H9 (cell line): ENCODE data around the gene PKP3. TPM values are rescaled to one million over a fixed set of nuclear protein-coding genes. Genes with fewer than 3 reads are reported as not detected.
"Not testable (repeated sequence)": the region's sequence is repeated elsewhere in the genome, so short reads cannot be mapped to it uniquely, and the experiment has no call there.

Experiments
- DNase-seq: peaks from one replicate; pipeline ENCODE4 v3.0.0-alpha.2; 2017
- H2AFZ ChIP-seq: one replicate; pipeline ENCODE4 v1.6.1; 2013; ENCODE audit warnings: mild to moderate bottlenecking, low read length, control low read depth, moderate library complexity
- H2AK5ac ChIP-seq: 2 replicates; pipeline ENCODE4 v1.6.1; 2013; ENCODE audit warnings: low read length, control low read depth, mixed read lengths; ENCODE audit not compliant: insufficient read length
- H2BK120ac ChIP-seq: one replicate; pipeline ENCODE4 v1.6.1; 2013; ENCODE audit warnings: low read depth, mild to moderate bottlenecking, low read length, control low read depth, inconsistent platforms; ENCODE audit not compliant: poor library complexity, severe bottlenecking
- H2BK12ac ChIP-seq: 2 replicates; pipeline ENCODE4 v1.6.1; 2013; ENCODE audit warnings: low read length, control low read depth, mixed read lengths, low read depth; ENCODE audit not compliant: insufficient read length
- H2BK15ac ChIP-seq: 2 replicates; pipeline ENCODE4 v1.6.1; 2013; ENCODE audit warnings: low read depth, low read length, control low read depth
- H2BK20ac ChIP-seq: one replicate; pipeline ENCODE4 v1.6.1; 2013; ENCODE audit warnings: low read depth, mild to moderate bottlenecking, low read length, control low read depth, inconsistent platforms; ENCODE audit not compliant: poor library complexity, severe bottlenecking
- H2BK5ac ChIP-seq: 2 replicates; pipeline ENCODE4 v1.6.1; 2013; ENCODE audit warnings: low read length, control low read depth, mixed read lengths; ENCODE audit not compliant: insufficient read length
- H3K14ac ChIP-seq: 2 replicates; pipeline ENCODE4 v1.6.1; 2013; ENCODE audit warnings: low read length, control low read depth; ENCODE audit not compliant: insufficient read depth
- H3K18ac ChIP-seq: 2 replicates; pipeline ENCODE4 v1.6.1; 2013; ENCODE audit warnings: low read depth, mild to moderate bottlenecking, mixed read lengths, low read length, control low read depth; ENCODE audit not compliant: insufficient read length
- H3K23ac ChIP-seq: 2 replicates; pipeline ENCODE4 v1.6.1; 2013; ENCODE audit warnings: low read length, control low read depth, mixed read lengths, low read depth; ENCODE audit not compliant: insufficient read length
- H3K23me2 ChIP-seq: 2 replicates; pipeline ENCODE4 v1.6.1; 2013; ENCODE audit warnings: low read depth, mild to moderate bottlenecking, mixed read lengths, low read length, control low read depth; ENCODE audit not compliant: insufficient read length, poor library complexity, severe bottlenecking
- H3K27ac ChIP-seq: 2 replicates; pipeline ENCODE4 v1.5.1; 2013; ENCODE audit warnings: low read length, control low read depth, mixed read lengths, low read depth; ENCODE audit not compliant: insufficient read length
- H3K27me3 ChIP-seq: 2 replicates; pipeline ENCODE4 v1.6.1; 2013; ENCODE audit warnings: low read length, control low read depth, inconsistent platforms; ENCODE audit not compliant: insufficient read depth
- H3K4ac ChIP-seq: 2 replicates; pipeline ENCODE4 v1.6.1; 2013; ENCODE audit warnings: low read depth, mild to moderate bottlenecking, control low read depth, inconsistent platforms, low read length, moderate library complexity
- H3K4me1 ChIP-seq: 2 replicates; pipeline ENCODE4 v1.6.1; 2013; ENCODE audit warnings: low read length, control low read depth, inconsistent platforms; ENCODE audit not compliant: insufficient read depth
- H3K4me2 ChIP-seq: 2 replicates; pipeline ENCODE4 v1.6.1; 2013; ENCODE audit warnings: low read length, control low read depth, mixed read lengths; ENCODE audit not compliant: insufficient read length, insufficient read depth
- H3K56ac ChIP-seq: 2 replicates; pipeline ENCODE4 v1.6.1; 2013; ENCODE audit warnings: low read depth, mild to moderate bottlenecking, mixed read lengths, low read length, control low read depth; ENCODE audit not compliant: insufficient read length
- H3K79me1 ChIP-seq: 2 replicates; pipeline ENCODE4 v1.6.1; 2013; ENCODE audit warnings: low read depth, mild to moderate bottlenecking, moderate library complexity, low read length, control low read depth, inconsistent platforms; ENCODE audit not compliant: insufficient read depth, poor library complexity, severe bottlenecking
- H3K79me2 ChIP-seq: 2 replicates; pipeline ENCODE4 v1.6.1; 2013; ENCODE audit warnings: low read length, control low read depth, inconsistent platforms; ENCODE audit not compliant: insufficient read depth
- H3K9ac ChIP-seq: 2 replicates; pipeline ENCODE4 v1.6.1; 2013; ENCODE audit warnings: low read length, control low read depth, mixed read lengths; ENCODE audit not compliant: insufficient read length; ENCODE audit errors: extremely low read depth
- H3K9me3 ChIP-seq: one replicate; pipeline ENCODE4 v1.6.1; 2013; ENCODE audit warnings: low read depth, low read length, inconsistent platforms; ENCODE audit not compliant: control insufficient read depth
- H3T11ph ChIP-seq: one replicate; pipeline ENCODE4 v1.6.1; 2013; ENCODE audit warnings: mild to moderate bottlenecking, low read length, control low read depth, inconsistent platforms
- H4K20me1 ChIP-seq: one replicate; pipeline ENCODE4 v1.6.1; 2013; ENCODE audit not compliant: control insufficient read depth, insufficient read length, insufficient read depth
- H4K5ac ChIP-seq: 2 replicates; pipeline ENCODE4 v1.6.1; 2013; ENCODE audit warnings: low read depth, mild to moderate bottlenecking, mixed read lengths, low read length, control low read depth; ENCODE audit not compliant: insufficient read length
- H4K8ac ChIP-seq: replicated peaks from 2 replicates; pipeline ENCODE4 v1.6.1; 2013; ENCODE audit warnings: low read length, control low read depth, mixed read lengths, low read depth; ENCODE audit not compliant: insufficient read length
- H4K91ac ChIP-seq: 2 replicates; pipeline ENCODE4 v1.6.1; 2013; ENCODE audit warnings: low read depth, mild to moderate bottlenecking, moderate library complexity, mixed read lengths, low read length, control low read depth; ENCODE audit not compliant: insufficient read length
- H3K27ac Mint-ChIP-seq, 3 experiments: 2 replicates in 2 of 3; 3 replicates in 1 of 3; pipeline ENCODE4 v1.8.0; 2020 to 2021; ENCODE audit warnings: mixed read lengths in 3 of 3, mild to moderate bottlenecking in 1 of 3, moderate library complexity in 1 of 3
- H3K27me3 Mint-ChIP-seq: 2 replicates; pipeline ENCODE4 v1.8.0; 2021; ENCODE audit warnings: low read depth, mild to moderate bottlenecking, moderate library complexity, mixed read lengths
- H3K36me3 Mint-ChIP-seq, 3 experiments: 2 replicates in 2 of 3; 3 replicates in 1 of 3; pipeline ENCODE4 v1.8.0; 2020 to 2021; ENCODE audit warnings: low read depth in 3 of 3, mixed read lengths in 3 of 3; ENCODE audit not compliant: insufficient read depth in 1 of 3
- H3K4me1 Mint-ChIP-seq, 2 experiments: 2 replicates each; pipeline ENCODE4 v1.8.0; 2020; ENCODE audit warnings: mixed read lengths in 2 of 2
- H3K4me3 Mint-ChIP-seq, 2 experiments: 2 replicates in 1 of 2; 3 replicates in 1 of 2; pipeline ENCODE4 v1.8.0; 2020 to 2021; ENCODE audit warnings: mild to moderate bottlenecking in 2 of 2, mixed read lengths in 2 of 2, moderate library complexity in 1 of 2
- H3K9me3 Mint-ChIP-seq, 2 experiments: 2 replicates in 1 of 2; 3 replicates in 1 of 2; pipeline ENCODE4 v1.8.0; 2020; ENCODE audit warnings: mild to moderate bottlenecking in 2 of 2, mixed read lengths in 2 of 2, moderate library complexity in 1 of 2
- CTCF ChIP-seq: fragments of 200-600 bp; sonication (generic); conservative IDR thresholded peaks from 3 replicates; pipeline ENCODE4 v1.8.0; 2021; ENCODE audit warnings: antibody characterized with exemption, mild to moderate bottlenecking
- WGBS: extraction: QIAGEN DNeasy Blood & Tissue Kit; methylation state at CpG from one replicate; pipeline ENCODE4 v1.1.7; 2013; ENCODE audit warnings: missing lambda C conversion rate, low lambda C conversion rate, mixed read lengths; ENCODE audit not compliant: insufficient read length; ENCODE audit errors: extremely low coverage; 5-methylcytosine and 5-hydroxymethylcytosine counted together
- total RNA-seq: library from RNA; stranded (reverse); gene quantifications from 2 replicates; pipeline ENCODE4 v1.2.1, GENCODE V29; 2021

Gene PKP3
- total RNA-seq, 1 experiment from 2014 or later = 41.7 TPM

- H3K9ac ChIP-seq = no peak overlapping the region
- no peak overlapping the region for H4K8ac ChIP-seq
- H3T11ph ChIP-seq = no peak overlapping the region
- no peaks in the 10 kb centered on the region for H4K20me1 ChIP-seq
- no peak overlapping the region for H2BK15ac ChIP-seq
- H3K27ac Mint-ChIP-seq = no peak overlapping the region
- H3K27ac ChIP-seq = no peak overlapping the region
- no peaks in the 10 kb centered on the region for H3K4me1 ChIP-seq
- peaks cover 8% of the 10 kb centered on the region for H3K9me3 ChIP-seq
- H3K4me2 ChIP-seq = no peak overlapping the region
- H2AK5ac ChIP-seq = no peak overlapping the region
- H3K4me3 Mint-ChIP-seq = no peak overlapping the region
- H2BK120ac ChIP-seq = no peak overlapping the region
- peaks cover 32 to 33% of the 10 kb centered on the region in 2 experiments for H3K9me3 Mint-ChIP-seq
- no peak overlapping the region for H3K4ac ChIP-seq
- H3K27me3 ChIP-seq = no peaks in the 10 kb centered on the region
- no peak overlapping the region for H2BK5ac ChIP-seq
- H4K91ac ChIP-seq = no peak overlapping the region
- no peak overlapping the region for H3K14ac ChIP-seq
- H3K4me1 Mint-ChIP-seq = peaks cover 5 to 11% of the 10 kb centered on the region in 2 experiments
- no peak for TF ChIP-seq CTCF
- no peaks in the 10 kb centered on the region for H3K79me1 ChIP-seq
- H3K23ac ChIP-seq = no peak overlapping the region
- no peak overlapping the region for H4K5ac ChIP-seq
- H3K79me2 ChIP-seq = no peaks in the 10 kb centered on the region
- no CpG with 5 or more reads among the region's 36 CpGs for WGBS
- no peaks in the 10 kb centered on the region for H3K23me2 ChIP-seq
- H2BK20ac ChIP-seq = no peak overlapping the region
- peaks cover 6 to 15% (median 14%) of the 10 kb centered on the region in 3 experiments; a peak in 6 of 7 replicates for H3K36me3 Mint-ChIP-seq
- peaks cover 40% of the 10 kb centered on the region for H3K27me3 Mint-ChIP-seq
- no peak overlapping the region for H3K56ac ChIP-seq
- H2BK12ac ChIP-seq = no peak overlapping the region
- DNase-seq = peak; percentile 26
- H3K18ac ChIP-seq = no peak overlapping the region
- no peak overlapping the region for H2AFZ ChIP-seq
Measured at GRCh38 chr11:362642-363442, 31.2 kb upstream of the PKP3 start.

GRCh38 chr11:363443-363805 lies 30.6 kb upstream of the PKP3 start:
- H3K4me1 Mint-ChIP-seq = peaks cover 10 to 17% of the 10 kb centered on the region in 2 experiments
- H3K79me1 ChIP-seq, H2BK5ac ChIP-seq, H3K4ac ChIP-seq, H3K18ac ChIP-seq, H3K56ac ChIP-seq, H3K23me2 ChIP-seq, H3T11ph ChIP-seq, H2AFZ ChIP-seq, H2BK12ac ChIP-seq, H4K20me1 ChIP-seq, H3K9me3 ChIP-seq, H4K91ac ChIP-seq, H3K14ac ChIP-seq, H4K5ac ChIP-seq, H2BK20ac ChIP-seq, H3K27ac Mint-ChIP-seq, H3K27me3 ChIP-seq, H2AK5ac ChIP-seq, H2BK120ac ChIP-seq, H2BK15ac ChIP-seq, H3K79me2 ChIP-seq, H3K4me1 ChIP-seq, H3K9ac ChIP-seq, H3K23ac ChIP-seq, H3K27ac ChIP-seq, H4K8ac ChIP-seq, H3K4me2 ChIP-seq, H3K4me3 Mint-ChIP-seq: not testable (repeated sequence)
- H3K9me3 Mint-ChIP-seq = peaks cover 30 to 32% of the 10 kb centered on the region in 2 experiments
- WGBS = no CpG with 5 or more reads among the region's 22 CpGs
- peaks cover 6 to 15% (median 14%) of the 10 kb centered on the region in 3 experiments; a peak in 6 of 7 replicates for H3K36me3 Mint-ChIP-seq
- H3K27me3 Mint-ChIP-seq = peaks cover 39% of the 10 kb centered on the region
- peak; percentile 24 for DNase-seq
